SU-DHL-6 (cell line): ENCODE results near the gene RASL11B.

Experiments used
- EZH2phosphoT487 ChIP-seq: fragments of 200-600 bp; sonication (generic), shearing (Covaris generic); conservative IDR thresholded peaks from 2 replicates; pipeline ENCODE4 v1.6.1; 2018; ENCODE audit warnings: mild to moderate bottlenecking, antibody characterized with exemption, low read length, moderate library complexity, mixed read lengths
- TF ChIP-seq, protein P1 (sequence below): fragments of 200-600 bp; sonication (generic); IDR thresholded peaks from one replicate; pipeline ENCODE4 v1.5.1; 2017; ENCODE audit warnings: antibody characterized with exemption, mild to moderate bottlenecking, low read length, moderate library complexity; ENCODE audit not compliant: insufficient read depth, poor library complexity, severe bottlenecking

DNA sequence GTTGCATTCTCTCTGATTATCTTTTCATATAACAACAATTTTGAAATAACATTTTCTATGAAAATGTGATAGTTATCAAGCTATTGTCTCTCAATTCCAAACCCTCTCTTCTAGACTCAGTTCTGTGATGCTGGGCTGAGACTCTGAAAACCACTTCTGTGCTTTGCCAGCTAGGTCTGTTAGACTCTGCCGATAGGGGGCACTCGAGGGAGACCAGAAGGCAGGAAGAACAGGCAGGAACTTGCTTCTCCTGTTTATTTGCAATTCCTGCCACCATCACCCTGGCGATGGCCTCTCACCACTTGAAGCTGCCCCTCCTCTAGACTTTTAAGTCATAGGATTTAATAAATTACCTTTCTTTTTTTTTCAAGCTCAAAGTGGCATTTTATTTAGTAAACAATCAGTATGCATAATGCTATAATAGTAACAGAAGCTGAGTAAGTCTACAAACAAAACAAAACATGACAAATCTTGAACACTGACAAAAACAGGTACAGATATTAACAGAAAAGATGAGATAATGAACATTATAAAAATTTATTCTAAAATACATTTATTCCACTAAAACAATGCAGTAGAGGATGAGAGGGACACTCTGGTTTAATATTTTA lies 49.7 kb downstream of the RASL11B start:
- TF ChIP-seq, protein P1, sequence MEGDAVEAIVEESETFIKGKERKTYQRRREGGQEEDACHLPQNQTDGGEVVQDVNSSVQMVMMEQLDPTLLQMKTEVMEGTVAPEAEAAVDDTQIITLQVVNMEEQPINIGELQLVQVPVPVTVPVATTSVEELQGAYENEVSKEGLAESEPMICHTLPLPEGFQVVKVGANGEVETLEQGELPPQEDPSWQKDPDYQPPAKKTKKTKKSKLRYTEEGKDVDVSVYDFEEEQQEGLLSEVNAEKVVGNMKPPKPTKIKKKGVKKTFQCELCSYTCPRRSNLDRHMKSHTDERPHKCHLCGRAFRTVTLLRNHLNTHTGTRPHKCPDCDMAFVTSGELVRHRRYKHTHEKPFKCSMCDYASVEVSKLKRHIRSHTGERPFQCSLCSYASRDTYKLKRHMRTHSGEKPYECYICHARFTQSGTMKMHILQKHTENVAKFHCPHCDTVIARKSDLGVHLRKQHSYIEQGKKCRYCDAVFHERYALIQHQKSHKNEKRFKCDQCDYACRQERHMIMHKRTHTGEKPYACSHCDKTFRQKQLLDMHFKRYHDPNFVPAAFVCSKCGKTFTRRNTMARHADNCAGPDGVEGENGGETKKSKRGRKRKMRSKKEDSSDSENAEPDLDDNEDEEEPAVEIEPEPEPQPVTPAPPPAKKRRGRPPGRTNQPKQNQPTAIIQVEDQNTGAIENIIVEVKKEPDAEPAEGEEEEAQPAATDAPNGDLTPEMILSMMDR, result peak; percentile 40
- no peak for TF ChIP-seq EZH2phosphoT487
